Right atrium auricular region (tissue), 2 donors: ENCODE data around the gene ERC2. TPM values are rescaled to one million over a fixed set of nuclear protein-coding genes. Genes with fewer than 3 reads are reported as not detected.

Source experiments
- DNase-seq: peaks from one replicate; pipeline ENCODE4 v3.0.0-alpha.2; 2019; ENCODE audit warnings: low spot score
- H3K27ac ChIP-seq, 2 donors: fragments of 200-600 bp; sonication (generic); 1 replicate in 1 of 2; 2 replicates in 1 of 2; pipeline ENCODE4 v1.5.1; 2016 to 2019
- H3K27me3 ChIP-seq, 2 donors: fragments of 200-600 bp; sonication (generic); one replicate each; pipeline versions ENCODE4 v1.5.1 to v1.6.0; 2017 to 2019
- H3K36me3 ChIP-seq: fragments of 200-600 bp; sonication (generic); one replicate; pipeline ENCODE4 v1.5.1; 2016
- H3K4me1 ChIP-seq, 2 donors: fragments of 200-600 bp; sonication (generic); one replicate each; pipeline versions ENCODE4 v1.5.1 to v1.6.0; 2017 to 2019
- H3K4me3 ChIP-seq, 2 donors: fragments of 200-600 bp; sonication (generic); 1 replicate in 1 of 2; 2 replicates in 1 of 2; pipeline ENCODE4 v1.5.1; 2017 to 2019; ENCODE audit warnings: mild to moderate bottlenecking in 1 of 2, moderate library complexity in 1 of 2
- H3K9me3 ChIP-seq, 2 donors: fragments of 200-600 bp; sonication (generic); one replicate each; pipeline ENCODE4 v1.5.1; 2019
- CTCF ChIP-seq, 2 donors: fragments of 200-600 bp; sonication (generic); IDR thresholded peaks; one replicate each; pipeline ENCODE4 v1.5.1; 2019; ENCODE audit warnings: antibody characterized with exemption in 2 of 2
- total RNA-seq, 2 donors: library from RNA; depleted of rRNA; stranded (reverse); fragments of >200 nt; gene quantifications; one replicate each; pipeline ENCODE4 v1.1.0, GENCODE V29; 2016

The ERC2 gene
- total RNA-seq, 2 donors from 2014 or later: 2.9 to 4.0 TPM

- H3K27me3 ChIP-seq: no peaks in the 10 kb centered on the region
- H3K27ac ChIP-seq: no peak overlapping the region
- no peak for DNase-seq
- H3K4me1 ChIP-seq: no peaks in the 10 kb centered on the region
- no peak for TF ChIP-seq CTCF (IDR thresholded peaks at IDR 0.05)
- H3K36me3 ChIP-seq: no peaks in the 10 kb centered on the region
- no peak overlapping the region for H3K4me3 ChIP-seq
- H3K9me3 ChIP-seq: no peaks in the 10 kb centered on the region
Observed at GRCh38 chr3:56248021-56248420, 220.2 kb downstream of the ERC2 start.

DNA sequence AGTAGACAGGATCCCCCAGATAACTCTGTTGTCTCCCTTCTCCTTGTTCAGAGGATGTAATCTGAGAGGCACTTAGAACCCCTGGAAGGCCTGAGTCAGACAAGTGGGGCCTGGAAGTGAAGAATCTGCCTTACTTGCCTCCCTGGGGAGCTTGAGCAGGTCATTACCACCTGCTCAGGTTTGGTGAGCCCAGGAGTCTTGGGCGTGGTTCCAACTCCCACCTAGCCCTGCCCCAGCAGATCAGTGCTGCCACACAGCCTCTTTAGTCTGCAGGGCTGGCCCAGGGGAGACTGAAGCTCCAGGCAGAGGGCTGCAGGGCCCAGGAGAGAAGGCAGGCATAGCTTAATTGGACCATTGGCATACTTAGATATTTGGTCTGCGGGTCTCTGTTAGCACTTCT lies 230.0 kb downstream of the ERC2 start:
- no peaks in the 10 kb centered on the region for H3K4me1 ChIP-seq
- H3K9me3 ChIP-seq: no peaks in the 10 kb centered on the region
- no peaks in the 10 kb centered on the region for H3K36me3 ChIP-seq
- DNase-seq: no peak
- H3K27ac ChIP-seq: no peak overlapping the region
- H3K4me3 ChIP-seq: no peak overlapping the region
- TF ChIP-seq CTCF (IDR thresholded peaks at IDR 0.05): no peak
- H3K27me3 ChIP-seq: no peaks in the 10 kb centered on the region

- Histone ChIP-seq H3K4me3 (no peak overlapping the region), H3K27ac (no peak overlapping the region), H3K4me1 (no peaks in the 10 kb centered on the region), H3K36me3 (no peaks in the 10 kb centered on the region), H3K27me3 (no peaks in the 10 kb centered on the region), H3K9me3 (no peaks in the 10 kb centered on the region)
- no peak for DNase-seq
- no peak for TF ChIP-seq CTCF (IDR thresholded peaks at IDR 0.05)
Observed at GRCh38 chr3:56233742-56234141, 234.5 kb downstream of the ERC2 start.

DNA sequence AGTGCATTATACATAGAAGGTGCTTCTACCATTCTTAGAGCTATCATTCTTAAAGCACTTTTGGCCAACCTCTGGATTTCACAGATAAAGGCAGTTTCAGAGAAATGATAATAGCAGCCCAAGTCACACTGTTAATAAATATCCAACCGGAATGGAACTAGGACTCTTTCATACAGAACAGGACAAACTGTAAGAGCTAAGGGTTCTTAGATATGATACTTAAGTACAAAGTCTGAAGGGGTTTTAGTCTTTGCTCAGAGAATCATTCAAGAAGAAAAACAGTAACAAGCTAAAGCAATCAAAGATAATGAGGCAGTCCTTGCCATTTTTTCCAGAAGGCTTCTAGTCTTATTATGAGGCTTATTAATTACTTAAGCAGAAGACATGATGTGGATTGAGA lies 239.0 kb downstream of the ERC2 start:
- TF ChIP-seq CTCF (IDR thresholded peaks at IDR 0.05): no peak

DNA sequence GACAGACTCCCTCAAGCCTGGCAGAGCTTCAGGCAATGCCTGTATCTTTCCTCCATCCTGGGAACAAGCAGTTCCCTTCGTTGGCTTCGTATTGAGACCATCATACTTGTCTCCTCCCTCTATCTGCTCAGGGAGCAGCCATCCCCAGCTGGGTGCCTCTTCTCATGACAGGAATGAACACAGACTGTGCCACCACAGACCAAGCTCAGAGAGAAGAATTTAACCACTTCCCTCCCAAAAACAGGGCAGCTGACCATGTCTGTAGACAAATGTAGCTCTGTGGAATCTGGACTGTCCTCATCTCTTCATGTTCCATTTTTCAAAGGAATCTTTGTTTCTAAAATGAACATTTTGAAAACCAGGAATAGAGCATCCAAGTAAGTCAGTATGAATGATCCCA lies 245.4 kb downstream of the ERC2 start:
- no peaks in the 10 kb centered on the region for H3K27me3 ChIP-seq
- H3K9me3 ChIP-seq: no peaks in the 10 kb centered on the region
- no peaks in the 10 kb centered on the region for H3K4me1 ChIP-seq
- DNase-seq: no peak
- TF ChIP-seq CTCF (IDR thresholded peaks at IDR 0.05): no peak
- H3K27ac ChIP-seq: no peak overlapping the region
- H3K36me3 ChIP-seq: no peaks in the 10 kb centered on the region
- no peak overlapping the region for H3K4me3 ChIP-seq

More for the DNA sequence above, 239.0 kb downstream of the ERC2 start:
- Histone ChIP-seq H3K4me1 (no peaks in the 10 kb centered on the region), H3K27me3 (no peaks in the 10 kb centered on the region), H3K4me3 (no peak overlapping the region), H3K9me3 (no peaks in the 10 kb centered on the region), H3K27ac (no peak overlapping the region), H3K36me3 (no peaks in the 10 kb centered on the region)
- no peak for DNase-seq
